PC-9 (cell line): Measurements from ENCODE around the gene CA6. TPM values are rescaled to one million over a fixed set of nuclear protein-coding genes. Genes with fewer than 3 reads are reported as not detected.
"Not testable (repeated sequence)": the region's sequence is repeated elsewhere in the genome, so short reads cannot be mapped to it uniquely, and the experiment has no call there.

Experiments
- BruUV-seq: library from RNA; stranded (reverse); fragments of 400-500 nt; replicated peaks from 2 replicates; lab custom pipeline; 2021; lab: Mats Ljungman, UMichigan
- CTCF ChIA-PET: fragments of 300-600 bp; sonication (Branson Sonifier 250); formaldehyde crosslinking; loops from one replicate; lab custom pipeline; 2022; ENCODE audit warnings: antibody characterized with exemption; lab: Charles Lee
- POLR2A ChIA-PET: fragments of 300-600 bp; sonication (Branson Sonifier 250); formaldehyde crosslinking; loops from one replicate; lab custom pipeline; 2022; ENCODE audit warnings: antibody characterized with exemption; ENCODE audit not compliant: unreplicated experiment; lab: Charles Lee
- DNase-seq, 2 experiments: peaks; one replicate each; pipeline versions ENCODE4 v3.0.0 to v3.0.0-alpha.2; 2015 to 2022; ENCODE audit warnings: mixed read lengths in 1 of 2
- H2AFZ ChIP-seq: fragments of 200-600 bp; sonication (generic); 2 replicates; pipeline ENCODE4 v1.8.1; 2017; ENCODE audit warnings: antibody characterized with exemption
- H3F3A ChIP-seq: fragments of 200-600 bp; sonication (generic); 2 replicates; pipeline ENCODE4 v1.8.1; 2017; ENCODE audit warnings: antibody characterized with exemption, mild to moderate bottlenecking, low read depth; ENCODE audit not compliant: insufficient read depth
- H3K27ac ChIP-seq: fragments of 200-600 bp; sonication (generic); 2 replicates; pipeline ENCODE4 v1.6.1; 2016; ENCODE audit warnings: mixed run types
- H3K27me3 ChIP-seq: fragments of 200-600 bp; sonication (generic); 2 replicates; pipeline ENCODE4 v1.6.1; 2016; ENCODE audit warnings: low read depth, mixed run types; ENCODE audit not compliant: insufficient read depth
- H3K36me3 ChIP-seq: fragments of 200-600 bp; sonication (generic); 2 replicates; pipeline ENCODE4 v1.6.1; 2016; ENCODE audit warnings: low read depth, mixed run types
- H3K4me1 ChIP-seq: fragments of 200-600 bp; sonication (generic); replicated peaks from 2 replicates; pipeline ENCODE4 v1.6.1; 2016; ENCODE audit warnings: mixed run types; ENCODE audit not compliant: insufficient read depth
- H3K4me2 ChIP-seq: fragments of 200-600 bp; sonication (generic); 2 replicates; pipeline ENCODE4 v1.6.1; 2017; ENCODE audit warnings: mixed run types
- H3K4me3 ChIP-seq: fragments of 200-600 bp; sonication (generic); 2 replicates; pipeline ENCODE4 v1.6.1; 2016; ENCODE audit warnings: mixed run types
- H3K79me2 ChIP-seq: fragments of 200-600 bp; sonication (generic); 2 replicates; pipeline ENCODE4 v1.6.1; 2017; ENCODE audit warnings: low read depth, mixed run types
- H3K9me2 ChIP-seq: fragments of 200-600 bp; sonication (generic); 2 replicates; pipeline ENCODE4 v1.8.1; 2017; ENCODE audit warnings: mild to moderate bottlenecking; ENCODE audit not compliant: insufficient read depth
- H3K9me3 ChIP-seq: fragments of 200-600 bp; sonication (generic); 2 replicates; pipeline ENCODE4 v1.8.1; 2016; ENCODE audit warnings: low read depth; ENCODE audit not compliant: insufficient read depth
- H4K20me1 ChIP-seq: fragments of 200-600 bp; sonication (generic); 2 replicates; pipeline ENCODE4 v1.8.1; 2017; ENCODE audit not compliant: insufficient read depth
- CTCF ChIP-seq: fragments of 200-600 bp; sonication (generic); conservative IDR thresholded peaks from 2 replicates; pipeline ENCODE4 v1.6.1; 2017; ENCODE audit warnings: mixed run types, antibody characterized with exemption, mild to moderate bottlenecking, moderate library complexity
- EZH2 ChIP-seq: fragments of 200-600 bp; sonication (generic); IDR thresholded peaks from 2 replicates; pipeline ENCODE4 v1.8.0; 2017; ENCODE audit warnings: antibody characterized with exemption, low read depth
- intact Hi-C: fragments of 100-400 bp; cut with micrococcal nuclease; formaldehyde crosslinking; loops from one replicate; pipeline ENCODE4 v1.10.0; 2022; ENCODE audit not compliant: unreplicated experiment
- total RNA-seq: library from RNA; stranded (reverse); gene quantifications from 2 replicates; pipeline ENCODE4 v1.2.3, GENCODE V29; 2021

The CA6 gene
- total RNA-seq, 1 experiment from 2014 or later = not detected

- Histone ChIP-seq H3K4me1 (no peaks in the 10 kb centered on the region), H2AFZ (no peak overlapping the region), H3K9me2 (no peaks in the 10 kb centered on the region), H3K36me3 (no peaks in the 10 kb centered on the region), H3K4me2 (no peak overlapping the region), H3K79me2 (no peaks in the 10 kb centered on the region), H3K27me3 (no peaks in the 10 kb centered on the region; the same call in 1 of the 2 replicates), H3K4me3 (no peak overlapping the region), H4K20me1 (no peaks in the 10 kb centered on the region), H3K27ac (no peak overlapping the region), H3K9me3 (no peaks in the 10 kb centered on the region), H3F3A (no peaks in the 10 kb centered on the region)
- no peak for DNase-seq
- intact Hi-C loops = no loop called here
- CTCF ChIA-PET = no interaction called here
- no TSS peak for BruUV-seq
- TF ChIP-seq CTCF (no peak), EZH2 (no peak)
- POLR2A ChIA-PET = no interaction called here
These were observed 18.7 kb upstream of the CA6 start for GRCh38 chr1:8926707-8927694.

- no peak overlapping the region for H3K4me2 ChIP-seq
- H3K4me3 ChIP-seq = no peak overlapping the region
- H4K20me1 ChIP-seq = no peaks in the 10 kb centered on the region
- intact Hi-C loops = no loop called here
- no peaks in the 10 kb centered on the region for H3F3A ChIP-seq
- ChIA-PET POLR2A (no interaction called here), CTCF (no interaction called here)
- H3K4me1 ChIP-seq = no peaks in the 10 kb centered on the region
- no peaks in the 10 kb centered on the region for H3K9me2 ChIP-seq
- H2AFZ ChIP-seq = no peak overlapping the region
- H3K27me3 ChIP-seq = no peaks in the 10 kb centered on the region; the same call in 1 of the 2 replicates
- H3K27ac ChIP-seq = no peak overlapping the region
- BruUV-seq = no TSS peak
- TF ChIP-seq EZH2 (no peak), CTCF (no peak)
- no peak for DNase-seq
- no peaks in the 10 kb centered on the region for H3K36me3 ChIP-seq
- no peaks in the 10 kb centered on the region for H3K9me3 ChIP-seq
- H3K79me2 ChIP-seq = no peaks in the 10 kb centered on the region
These were observed 15.6 kb upstream of the CA6 start for GRCh38 chr1:8930116-8930515.

DNA sequence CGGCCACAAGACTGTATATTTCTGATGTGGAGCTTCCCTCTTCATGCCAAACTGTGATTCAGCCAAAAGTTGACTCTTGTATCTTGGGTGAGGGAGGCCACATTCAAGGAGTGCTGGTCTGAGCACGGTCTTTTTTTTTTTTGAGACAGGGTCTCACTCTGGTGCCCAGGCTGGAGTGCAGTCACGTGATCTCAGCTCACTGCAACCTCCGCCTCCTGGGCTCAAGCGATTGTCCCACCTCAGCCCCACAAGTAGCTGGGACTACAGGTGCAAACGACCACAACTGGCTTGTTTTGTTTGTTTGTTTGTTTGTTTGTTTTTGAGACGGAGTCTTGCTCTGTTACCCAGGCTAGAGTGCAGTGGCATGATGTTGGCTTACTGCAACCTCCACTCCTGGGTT, 8.6 kb upstream of the CA6 start:
- H2AFZ ChIP-seq, H3K9me2 ChIP-seq, H3K4me3 ChIP-seq, DNase-seq, BruUV-seq, H3K79me2 ChIP-seq, H3K27ac ChIP-seq, H3K36me3 ChIP-seq, H3K27me3 ChIP-seq, CTCF ChIA-PET, H4K20me1 ChIP-seq, intact Hi-C loops, H3K9me3 ChIP-seq, H3K4me1 ChIP-seq, H3K4me2 ChIP-seq: not testable (repeated sequence)
- peaks cover 13% of the 10 kb centered on the region; the same call in 1 of the 2 replicates for H3F3A ChIP-seq
- POLR2A ChIA-PET = interaction anchor here (0.6 kb wide), 1 partner anchor 51 kb away, joined by 3 read pairs; no protein-coding TSS in a partner anchor
